PFSK-1 (cell line): ENCODE measurements around the gene POLA1.

Source experiments
- POLR2AphosphoS5 ChIP-seq: IDR thresholded peaks from 2 replicates; pipeline ENCODE4 v1.6.1; 2012; ENCODE audit warnings: low read depth, mild to moderate bottlenecking, control low read depth, low read length, moderate library complexity
- REST ChIP-seq, 2 experiments: IDR thresholded peaks; 2 replicates each; pipeline versions ENCODE4 v1.6.1 to v1.8.0; 2011 to 2012; ENCODE audit warnings: low read depth in 2 of 2, low read length in 2 of 2, control low read depth in 1 of 2, inconsistent platforms in 1 of 2, mild to moderate bottlenecking in 1 of 2, moderate library complexity in 1 of 2; ENCODE audit not compliant: insufficient read depth in 1 of 2
- SIN3A ChIP-seq: IDR thresholded peaks from 2 replicates; pipeline ENCODE4 v1.6.1; 2012; ENCODE audit warnings: mild to moderate bottlenecking, low read length, moderate library complexity, borderline replicate concordance; ENCODE audit not compliant: insufficient read depth

- TF ChIP-seq REST (IDR thresholded peaks at IDR 0.05; ENCODE audit: insufficient read depth in 1 of 2, low read depth in 2 of 2, low read length in 2 of 2): no peak
- TF ChIP-seq POLR2AphosphoS5: no peak
- TF ChIP-seq SIN3A: no peak
Measured at GRCh38 chrX:24748196-24748595, 54.5 kb downstream of the POLA1 start.
